Naive thymus-derived CD4-positive, alpha-beta T cell (primary cell): Measurements from ENCODE around the gene CST6. TPM values are rescaled to one million over a fixed set of nuclear protein-coding genes. Genes with fewer than 3 reads are reported as not detected.

ENCODE experiments used
- ATAC-seq: fragments of 150-1000 bp; cut with Tn5 transposase; 2 replicates; pipeline ENCODE4 v1.10.0; 2021; ENCODE audit warnings: mild to moderate bottlenecking, moderate library complexity
- CTCF ChIA-PET: fragments of 350-600 bp; sonication (Branson Sonifier 250); formaldehyde crosslinking; loops from one replicate; lab custom pipeline; 2021; ENCODE audit warnings: antibody characterized with exemption; lab: Charles Lee
- POLR2A ChIA-PET: fragments of 350-600 bp; sonication (Branson Sonifier 250); formaldehyde crosslinking; loops from one replicate; lab custom pipeline; 2021; ENCODE audit warnings: antibody characterized with exemption, inconsistent platforms; lab: Charles Lee
- DNase-seq, 9 donors: peaks; one replicate each; pipeline versions ENCODE4 v3.0.0 to v3.0.0-alpha.2; 2020 to 2022; ENCODE audit warnings: mixed read lengths in 1 of 9
- H3K27ac ChIP-seq: one replicate; pipeline ENCODE4 v1.7.0; 2013; ENCODE audit warnings: mild to moderate bottlenecking, low read depth, low read length, moderate library complexity
- H3K27me3 ChIP-seq, 2 donors: one replicate each; pipeline ENCODE4 v1.7.0; 2013; ENCODE audit warnings: low read length in 2 of 2, mild to moderate bottlenecking in 2 of 2, moderate library complexity in 2 of 2; ENCODE audit not compliant: control insufficient read depth in 2 of 2, insufficient read depth in 2 of 2
- H3K36me3 ChIP-seq, 3 experiments: 1 replicate in 2 of 3; 2 replicates in 1 of 3; pipeline ENCODE4 v1.7.0; 2013; ENCODE audit warnings: low read length in 3 of 3, mild to moderate bottlenecking in 3 of 3, moderate library complexity in 1 of 3; ENCODE audit not compliant: insufficient read depth in 3 of 3, control insufficient read depth in 2 of 3
- H3K4me1 ChIP-seq, 2 donors: one replicate each; pipeline ENCODE4 v1.7.0; 2013; ENCODE audit warnings: low read length in 2 of 2, mild to moderate bottlenecking in 2 of 2, moderate library complexity in 1 of 2; ENCODE audit not compliant: control insufficient read depth in 2 of 2, insufficient read depth in 2 of 2
- H3K4me3 ChIP-seq: 2 replicates; pipeline ENCODE4 v1.7.0; 2013; ENCODE audit warnings: mild to moderate bottlenecking, low read length
- H3K9me3 ChIP-seq, 3 experiments: 1 replicate in 2 of 3; 2 replicates in 1 of 3; pipeline ENCODE4 v1.7.0; 2013; ENCODE audit warnings: low read length in 3 of 3; ENCODE audit not compliant: control insufficient read depth in 2 of 3
- H3K27ac Mint-ChIP-seq, 9 donors: one replicate each; pipeline ENCODE4 v1.8.0; 2020 to 2022; ENCODE audit warnings: mixed read lengths in 9 of 9, mild to moderate bottlenecking in 8 of 9, moderate library complexity in 5 of 9, inconsistent platforms in 2 of 9
- H3K27me3 Mint-ChIP-seq, 5 donors: one replicate each; pipeline ENCODE4 v1.8.0; 2021 to 2022; ENCODE audit warnings: mixed read lengths in 5 of 5, mild to moderate bottlenecking in 1 of 5
- H3K36me3 Mint-ChIP-seq, 5 donors: one replicate each; pipeline ENCODE4 v1.8.0; 2020 to 2022; ENCODE audit warnings: mixed read lengths in 5 of 5, mild to moderate bottlenecking in 3 of 5, inconsistent platforms in 1 of 5
- H3K4me1 Mint-ChIP-seq, 7 donors: one replicate each; pipeline ENCODE4 v1.8.0; 2020 to 2022; ENCODE audit warnings: mixed read lengths in 7 of 7, mild to moderate bottlenecking in 3 of 7, inconsistent platforms in 1 of 7
- H3K4me3 Mint-ChIP-seq, 10 donors: one replicate each; pipeline ENCODE4 v1.8.0; 2020 to 2022; ENCODE audit warnings: mild to moderate bottlenecking in 10 of 10, mixed read lengths in 10 of 10, moderate library complexity in 6 of 10, inconsistent platforms in 2 of 10
- H3K9me3 Mint-ChIP-seq, 11 donors: one replicate each; pipeline ENCODE4 v1.8.0; 2020 to 2022; ENCODE audit warnings: mixed read lengths in 11 of 11, mild to moderate bottlenecking in 4 of 11, inconsistent platforms in 1 of 11, moderate library complexity in 1 of 11
- intact Hi-C, 2 donors: fragments of 100-400 bp; cut with micrococcal nuclease; formaldehyde crosslinking; loops; one replicate each; pipeline ENCODE4 v1.15.1; 2023
- polyA plus RNA-seq, 2 donors: library from polyadenylated mRNA; unstranded; fragments of 300-500 nt; fragmentation: Illumina TruSeq; gene quantifications; one replicate each; pipeline ENCODE4 v1.2.3, GENCODE V29; 2021
- total RNA-seq, 6 experiments: library from RNA in 5 of 6; stranded (reverse) in 5 of 6; gene quantifications; 1 replicate in 5 of 6; 2 replicates in 1 of 6; pipeline ENCODE4 v1.2.3 and lab custom pipeline; 2021 to 2026

Gene CST6, protein sequence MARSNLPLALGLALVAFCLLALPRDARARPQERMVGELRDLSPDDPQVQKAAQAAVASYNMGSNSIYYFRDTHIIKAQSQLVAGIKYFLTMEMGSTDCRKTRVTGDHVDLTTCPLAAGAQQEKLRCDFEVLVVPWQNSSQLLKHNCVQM
- total RNA-seq = under 1 TPM in 1 of 5 experiments, not detected in 4; 0.42 TPM
- not detected for polyA plus RNA-seq
- not detected for total RNA-seq (lab: John Stamatoyannopoulos, UW)

DNA sequence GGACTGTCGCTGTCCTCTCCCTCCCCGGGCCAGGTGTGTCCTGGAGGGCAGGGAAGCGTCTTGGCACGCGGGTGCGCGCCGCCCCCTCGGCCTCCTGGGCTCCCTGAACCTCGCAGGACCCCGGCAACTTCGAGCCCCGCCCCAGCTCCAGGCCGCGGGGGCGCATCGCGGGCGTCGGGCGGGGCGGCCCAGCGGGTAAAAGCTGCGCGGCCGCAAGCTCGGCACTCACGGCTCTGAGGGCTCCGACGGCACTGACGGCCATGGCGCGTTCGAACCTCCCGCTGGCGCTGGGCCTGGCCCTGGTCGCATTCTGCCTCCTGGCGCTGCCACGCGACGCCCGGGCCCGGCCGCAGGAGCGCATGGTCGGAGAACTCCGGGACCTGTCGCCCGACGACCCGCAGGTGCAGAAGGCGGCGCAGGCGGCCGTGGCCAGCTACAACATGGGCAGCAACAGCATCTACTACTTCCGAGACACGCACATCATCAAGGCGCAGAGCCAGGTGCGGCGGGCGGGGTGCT, at the start of gene CST6:
TSS of gene CST6 (plus strand) at position 224 of the 519 bp plus-strand sequence. CDS start at position 261, 37 bp downstream.
- no peaks in the 10 kb centered on the region for H3K36me3 Mint-ChIP-seq
- DNase-seq (no peak), ATAC-seq (no peak)
- H3K27me3 ChIP-seq = peaks cover 0 to 13% of the 10 kb centered on the region in 2 donors
- intact Hi-C loops = no loop called here
- H3K4me1 ChIP-seq = peaks cover 0 to 8% of the 10 kb centered on the region in 2 donors
- no peaks in the 10 kb centered on the region for H3K9me3 Mint-ChIP-seq
- no peaks in the 10 kb centered on the region for H3K9me3 ChIP-seq
- ChIA-PET POLR2A (interaction anchor here (0.6 to 0.7 kb wide), 3 partner anchors 21 to 1255 kb away, joined by 3 read pairs; no protein-coding TSS in a partner anchor), CTCF (interaction anchor here (1.0 to 1.3 kb wide), 2 partner anchors 10 to 11 kb away, joined by 3 read pairs; partner anchors contain the start of genes BANF1 and EIF1AD)
- peaks cover 0 to 4% (median 0%) of the 10 kb centered on the region in 7 donors for H3K4me1 Mint-ChIP-seq
- no peak within 1 kb of the TSS for H3K4me3 ChIP-seq
- H3K36me3 ChIP-seq = no peaks in the 10 kb centered on the region
- no peak within 1 kb of the TSS for H3K27ac ChIP-seq
- H3K27me3 Mint-ChIP-seq = peaks cover 0 to 37% (median 6%) of the 10 kb centered on the region in 5 donors
- peak within 1 kb of the TSS in 5 of 10 donors; percentile 21 to 50 (median 40) for H3K4me3 Mint-ChIP-seq
- H3K27ac Mint-ChIP-seq = no peak within 1 kb of the TSS

GRCh38 chr11:65962141-65962564, 49.7 kb upstream of the CST6 start:
- Mint-ChIP-seq H3K9me3 (no peaks in the 10 kb centered on the region), H3K36me3 (peaks cover 12 to 24% (median 19%) of the 10 kb centered on the region in 5 donors), H3K27ac (peak overlapping the region; percentile 84 to 98 (median 97)), H3K4me1 (peaks cover 23 to 57% (median 46%) of the 10 kb centered on the region in 7 donors), H3K4me3 (peak overlapping the region; percentile 88 to 99 (median 98)), H3K27me3 (no peaks in the 10 kb centered on the region)
- POLR2A ChIA-PET = interaction anchor here (0.7 to 6.7 kb wide), 7 partner anchors 37 to 102 kb away, joined by 3 to 108 read pairs (median 7); partner anchors contain the start of genes C11orf68, CCDC85B, CFL1 and FIBP
- H3K27me3 ChIP-seq = no peaks in the 10 kb centered on the region
- peak overlapping the region; percentile 83 for H3K4me3 ChIP-seq
- peaks cover 19 to 37% (median 25%) of the 10 kb centered on the region in 3 experiments for H3K36me3 ChIP-seq
- ATAC-seq (no peak), DNase-seq (peak in 1 of 9 donors; percentile 71)
- CTCF ChIA-PET = no interaction called here
- intact Hi-C loops = no loop called here
- peak overlapping the region; percentile 96 for H3K27ac ChIP-seq
- no peaks in the 10 kb centered on the region for H3K9me3 ChIP-seq
- peaks cover 27 to 31% of the 10 kb centered on the region in 2 donors for H3K4me1 ChIP-seq

DNA sequence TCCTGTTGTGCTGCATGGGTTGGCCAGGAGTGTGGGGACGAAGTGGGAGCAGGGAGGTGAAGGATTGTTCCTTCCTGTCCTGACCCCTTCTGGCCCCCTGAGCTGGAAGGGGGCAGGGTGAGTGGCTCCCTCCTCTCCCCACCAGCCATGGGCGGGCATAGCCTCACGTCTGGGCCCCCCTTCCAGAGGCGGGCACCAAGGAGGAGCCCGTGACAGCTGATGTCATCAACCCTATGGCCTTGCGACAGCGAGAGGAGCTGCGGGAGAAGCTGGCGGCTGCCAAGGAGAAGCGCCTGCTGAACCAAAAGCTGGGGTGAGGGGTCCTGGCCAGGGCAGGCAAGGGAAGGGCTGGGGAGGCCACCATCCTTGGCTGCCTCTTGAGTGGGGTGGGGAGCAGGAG, 46.9 kb upstream of the CST6 start:
- DNase-seq (no peak), ATAC-seq (no peak)
- Histone ChIP-seq H3K9me3 (no peaks in the 10 kb centered on the region), H3K4me1 (peaks cover 22 to 24% of the 10 kb centered on the region in 2 donors), H3K36me3 (peaks cover 30 to 64% (median 31%) of the 10 kb centered on the region in 3 experiments), H3K27me3 (no peaks in the 10 kb centered on the region), H3K27ac (no peak overlapping the region), H3K4me3 (no peak overlapping the region)
- peaks cover 18 to 35% (median 25%) of the 10 kb centered on the region in 5 donors for H3K36me3 Mint-ChIP-seq
- peak overlapping the region in 1 of 10 donors; percentile 41 for H3K4me3 Mint-ChIP-seq
- intact Hi-C loops = no loop called here
- no peaks in the 10 kb centered on the region for H3K27me3 Mint-ChIP-seq
- CTCF ChIA-PET = no interaction called here
- H3K4me1 Mint-ChIP-seq = peaks cover 25 to 54% (median 40%) of the 10 kb centered on the region in 7 donors
- peak overlapping the region in 1 of 9 donors; percentile 89 for H3K27ac Mint-ChIP-seq
- no peaks in the 10 kb centered on the region for H3K9me3 Mint-ChIP-seq
- POLR2A ChIA-PET = interaction anchor here (0.9 to 1.2 kb wide), 3 partner anchors 13 to 298 kb away, joined by 3 read pairs; partner anchors contain the start of gene CCDC85B

- Histone ChIP-seq H3K4me3 (no peak overlapping the region), H3K27me3 (no peaks in the 10 kb centered on the region), H3K36me3 (peaks cover 31 to 71% (median 35%) of the 10 kb centered on the region in 3 experiments), H3K4me1 (peaks cover 22 to 24% of the 10 kb centered on the region in 2 donors), H3K9me3 (no peaks in the 10 kb centered on the region), H3K27ac (no peak overlapping the region)
- peaks cover 25 to 54% (median 40%) of the 10 kb centered on the region in 7 donors for H3K4me1 Mint-ChIP-seq
- ChIA-PET POLR2A (interaction anchor here (0.6 to 1.1 kb wide), 3 partner anchors 14 to 473 kb away, joined by 3 to 4 read pairs (median 3); no protein-coding TSS in a partner anchor), CTCF (no interaction called here)
- peak overlapping the region in 3 of 9 donors; percentile 8 to 56 (median 46) for H3K27ac Mint-ChIP-seq
- DNase-seq (no peak), ATAC-seq (no peak)
- no peak overlapping the region for H3K4me3 Mint-ChIP-seq
- no peaks in the 10 kb centered on the region for H3K9me3 Mint-ChIP-seq
- intact Hi-C loops = no loop called here
- peaks cover 18 to 42% (median 29%) of the 10 kb centered on the region in 5 donors for H3K36me3 Mint-ChIP-seq
- H3K27me3 Mint-ChIP-seq = no peaks in the 10 kb centered on the region
Observed at GRCh38 chr11:65965986-65966762, 45.6 kb upstream of the CST6 start.

- Histone ChIP-seq H3K36me3 (peaks cover 31 to 78% (median 35%) of the 10 kb centered on the region in 3 experiments), H3K4me1 (peaks cover 19 to 20% of the 10 kb centered on the region in 2 donors), H3K4me3 (no peak overlapping the region), H3K27ac (no peak overlapping the region), H3K27me3 (no peaks in the 10 kb centered on the region), H3K9me3 (no peaks in the 10 kb centered on the region)
- Mint-ChIP-seq H3K27ac (no peak overlapping the region), H3K36me3 (peaks cover 14 to 41% (median 31%) of the 10 kb centered on the region in 5 donors), H3K9me3 (no peaks in the 10 kb centered on the region), H3K27me3 (no peaks in the 10 kb centered on the region), H3K4me1 (peaks cover 20 to 45% (median 32%) of the 10 kb centered on the region in 7 donors), H3K4me3 (no peak overlapping the region)
- DNase-seq (no peak), ATAC-seq (no peak)
- ChIA-PET CTCF (interaction anchor here (0.6 kb wide), 1 partner anchor 430 kb away, joined by 3 read pairs; no protein-coding TSS in a partner anchor), POLR2A (interaction anchor here (0.6 to 1.1 kb wide), 2 partner anchors 93 to 474 kb away, joined by 3 to 4 read pairs; no protein-coding TSS in a partner anchor)
- intact Hi-C loops = no loop called here
Observed at GRCh38 chr11:65967329-65967934, 44.4 kb upstream of the CST6 start.
